SK-N-SH (cell line): ENCODE data around the gene CXCL17.

ENCODE experiments used
- EP300 ChIP-seq, 2 experiments: IDR thresholded peaks; 2 replicates each; pipeline versions ENCODE4 v1.4.0 to v1.6.1; 2012; ENCODE audit warnings: borderline replicate concordance in 1 of 2, low read depth in 1 of 2, low read length in 1 of 2
- FOSL2 ChIP-seq: IDR thresholded peaks from 2 replicates; pipeline ENCODE4 v1.4.0; 2012; ENCODE audit warnings: low read depth, mild to moderate bottlenecking, moderate library complexity, borderline replicate concordance
- MEF2A ChIP-seq: IDR thresholded peaks from 2 replicates; pipeline ENCODE4 v1.4.0; 2012; ENCODE audit warnings: low read depth, borderline replicate concordance
- POLR2AphosphoS5 ChIP-seq: IDR thresholded peaks from 2 replicates; pipeline ENCODE4 v1.6.1; 2012; ENCODE audit warnings: low read depth, low read length
- RXRA ChIP-seq: IDR thresholded peaks from 2 replicates; pipeline ENCODE4 v1.4.0; 2012; ENCODE audit warnings: low read depth, mild to moderate bottlenecking, borderline replicate concordance
- SMC3 ChIP-seq: IDR thresholded peaks from 2 replicates; pipeline ENCODE4 v1.6.1; 2012; ENCODE audit warnings: low read depth, low read length, improper control_type of control experiment
- TAF1 ChIP-seq: IDR thresholded peaks from 2 replicates; pipeline ENCODE4 v1.6.1; 2012; ENCODE audit warnings: low read depth, mild to moderate bottlenecking, low read length, moderate library complexity, borderline replicate concordance
- TCF12 ChIP-seq: IDR thresholded peaks from 2 replicates; pipeline ENCODE4 v1.4.0; 2012
- YY1 ChIP-seq: IDR thresholded peaks from 2 replicates; pipeline ENCODE4 v1.4.0; 2012; ENCODE audit warnings: low read depth, mild to moderate bottlenecking
- TF ChIP-seq, protein P1 (sequence below): fragments of 200-600 bp; sonication (generic); IDR thresholded peaks from 2 replicates; pipeline ENCODE4 v1.6.1; 2017; ENCODE audit warnings: antibody characterized with exemption, mild to moderate bottlenecking, moderate library complexity
- TF ChIP-seq, protein P2 (sequence below): IDR thresholded peaks from 2 replicates; pipeline ENCODE4 v1.4.0; 2012; ENCODE audit warnings: low read depth
- TF ChIP-seq, protein P3 (sequence below): IDR thresholded peaks from 2 replicates; pipeline ENCODE4 v1.6.1; 2012; ENCODE audit warnings: mild to moderate bottlenecking, low read depth, low read length, moderate library complexity
- TF ChIP-seq, protein P4 (sequence below): IDR thresholded peaks from 2 replicates; pipeline ENCODE4 v1.4.0; 2012; ENCODE audit warnings: low read depth, borderline replicate concordance

DNA sequence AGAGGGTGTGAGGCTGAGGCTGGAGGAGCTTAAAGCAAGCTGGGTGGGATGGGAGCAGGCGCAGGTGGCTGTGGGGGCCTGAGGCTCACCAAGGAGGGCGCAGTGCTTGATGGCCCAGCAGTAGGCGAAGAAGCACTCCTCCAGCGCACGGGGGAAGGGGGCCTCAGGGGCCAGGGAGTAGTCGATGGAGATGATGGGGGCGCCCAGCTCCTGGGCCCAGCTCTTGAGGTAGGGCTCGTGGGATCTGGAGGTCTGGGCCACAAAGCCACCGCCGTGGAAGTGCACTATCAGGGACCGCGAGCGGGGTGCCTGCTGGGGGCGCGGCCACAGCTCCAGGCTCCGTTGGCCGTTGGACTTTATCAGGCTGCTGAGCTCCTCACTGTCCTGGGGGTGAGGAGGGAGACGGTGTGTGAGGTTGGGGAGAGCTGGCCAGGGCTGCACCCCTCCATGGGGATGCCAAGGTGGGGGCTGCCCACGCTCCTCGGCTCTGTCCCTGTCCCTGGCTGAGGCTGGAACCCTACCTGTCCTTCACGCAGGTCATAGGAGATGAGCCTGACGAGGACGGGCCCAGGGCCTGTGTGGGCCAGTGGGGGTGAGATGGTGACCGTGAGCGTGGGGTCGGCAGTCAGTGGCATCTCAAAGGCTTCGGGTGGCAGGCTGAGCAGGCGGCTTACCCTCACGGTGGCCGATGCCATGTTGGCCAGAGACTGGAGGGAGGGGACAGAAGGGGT lies 35.5 kb downstream of the CXCL17 start:
- TF ChIP-seq, protein P1, sequence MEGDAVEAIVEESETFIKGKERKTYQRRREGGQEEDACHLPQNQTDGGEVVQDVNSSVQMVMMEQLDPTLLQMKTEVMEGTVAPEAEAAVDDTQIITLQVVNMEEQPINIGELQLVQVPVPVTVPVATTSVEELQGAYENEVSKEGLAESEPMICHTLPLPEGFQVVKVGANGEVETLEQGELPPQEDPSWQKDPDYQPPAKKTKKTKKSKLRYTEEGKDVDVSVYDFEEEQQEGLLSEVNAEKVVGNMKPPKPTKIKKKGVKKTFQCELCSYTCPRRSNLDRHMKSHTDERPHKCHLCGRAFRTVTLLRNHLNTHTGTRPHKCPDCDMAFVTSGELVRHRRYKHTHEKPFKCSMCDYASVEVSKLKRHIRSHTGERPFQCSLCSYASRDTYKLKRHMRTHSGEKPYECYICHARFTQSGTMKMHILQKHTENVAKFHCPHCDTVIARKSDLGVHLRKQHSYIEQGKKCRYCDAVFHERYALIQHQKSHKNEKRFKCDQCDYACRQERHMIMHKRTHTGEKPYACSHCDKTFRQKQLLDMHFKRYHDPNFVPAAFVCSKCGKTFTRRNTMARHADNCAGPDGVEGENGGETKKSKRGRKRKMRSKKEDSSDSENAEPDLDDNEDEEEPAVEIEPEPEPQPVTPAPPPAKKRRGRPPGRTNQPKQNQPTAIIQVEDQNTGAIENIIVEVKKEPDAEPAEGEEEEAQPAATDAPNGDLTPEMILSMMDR: no peak
- TF ChIP-seq EP300 (IDR thresholded peaks at IDR 0.05; ENCODE audit: borderline replicate concordance in 1 of 2, low read depth in 1 of 2, low read length in 1 of 2) (no peak), SMC3 (no peak), FOSL2 (no peak), RXRA (no peak), YY1 (no peak), TAF1 (no peak), MEF2A (no peak), TCF12 (no peak), POLR2AphosphoS5 (no peak)
- TF ChIP-seq, protein P2, sequence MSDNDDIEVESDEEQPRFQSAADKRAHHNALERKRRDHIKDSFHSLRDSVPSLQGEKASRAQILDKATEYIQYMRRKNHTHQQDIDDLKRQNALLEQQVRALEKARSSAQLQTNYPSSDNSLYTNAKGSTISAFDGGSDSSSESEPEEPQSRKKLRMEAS: no peak
- TF ChIP-seq, protein P3, sequence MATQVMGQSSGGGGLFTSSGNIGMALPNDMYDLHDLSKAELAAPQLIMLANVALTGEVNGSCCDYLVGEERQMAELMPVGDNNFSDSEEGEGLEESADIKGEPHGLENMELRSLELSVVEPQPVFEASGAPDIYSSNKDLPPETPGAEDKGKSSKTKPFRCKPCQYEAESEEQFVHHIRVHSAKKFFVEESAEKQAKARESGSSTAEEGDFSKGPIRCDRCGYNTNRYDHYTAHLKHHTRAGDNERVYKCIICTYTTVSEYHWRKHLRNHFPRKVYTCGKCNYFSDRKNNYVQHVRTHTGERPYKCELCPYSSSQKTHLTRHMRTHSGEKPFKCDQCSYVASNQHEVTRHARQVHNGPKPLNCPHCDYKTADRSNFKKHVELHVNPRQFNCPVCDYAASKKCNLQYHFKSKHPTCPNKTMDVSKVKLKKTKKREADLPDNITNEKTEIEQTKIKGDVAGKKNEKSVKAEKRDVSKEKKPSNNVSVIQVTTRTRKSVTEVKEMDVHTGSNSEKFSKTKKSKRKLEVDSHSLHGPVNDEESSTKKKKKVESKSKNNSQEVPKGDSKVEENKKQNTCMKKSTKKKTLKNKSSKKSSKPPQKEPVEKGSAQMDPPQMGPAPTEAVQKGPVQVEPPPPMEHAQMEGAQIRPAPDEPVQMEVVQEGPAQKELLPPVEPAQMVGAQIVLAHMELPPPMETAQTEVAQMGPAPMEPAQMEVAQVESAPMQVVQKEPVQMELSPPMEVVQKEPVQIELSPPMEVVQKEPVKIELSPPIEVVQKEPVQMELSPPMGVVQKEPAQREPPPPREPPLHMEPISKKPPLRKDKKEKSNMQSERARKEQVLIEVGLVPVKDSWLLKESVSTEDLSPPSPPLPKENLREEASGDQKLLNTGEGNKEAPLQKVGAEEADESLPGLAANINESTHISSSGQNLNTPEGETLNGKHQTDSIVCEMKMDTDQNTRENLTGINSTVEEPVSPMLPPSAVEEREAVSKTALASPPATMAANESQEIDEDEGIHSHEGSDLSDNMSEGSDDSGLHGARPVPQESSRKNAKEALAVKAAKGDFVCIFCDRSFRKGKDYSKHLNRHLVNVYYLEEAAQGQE: no peak
- TF ChIP-seq, protein P4, sequence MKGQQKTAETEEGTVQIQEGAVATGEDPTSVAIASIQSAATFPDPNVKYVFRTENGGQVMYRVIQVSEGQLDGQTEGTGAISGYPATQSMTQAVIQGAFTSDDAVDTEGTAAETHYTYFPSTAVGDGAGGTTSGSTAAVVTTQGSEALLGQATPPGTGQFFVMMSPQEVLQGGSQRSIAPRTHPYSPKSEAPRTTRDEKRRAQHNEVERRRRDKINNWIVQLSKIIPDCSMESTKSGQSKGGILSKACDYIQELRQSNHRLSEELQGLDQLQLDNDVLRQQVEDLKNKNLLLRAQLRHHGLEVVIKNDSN: no peak
